MM.1S (cell line): ENCODE data around the gene MAP3K5.

ENCODE experiments used
- EZH2 ChIP-seq: fragments of 300-600 bp; sonication (generic); optimal IDR thresholded peaks from 2 replicates; pipeline ENCODE3; 2017; ENCODE audit warnings: low read depth, mild to moderate bottlenecking, antibody characterized with exemption, low read length, mixed read lengths
- EZH2phosphoT487 ChIP-seq: fragments of 300-600 bp; sonication (generic); IDR thresholded peaks from 2 replicates; pipeline ENCODE4 v1.6.1; 2018; ENCODE audit warnings: antibody characterized with exemption, low read length
- TF ChIP-seq, protein P1 (sequence below): fragments of 300-600 bp; sonication (generic); IDR thresholded peaks from 2 replicates; pipeline ENCODE4 v1.5.1; 2016; ENCODE audit warnings: antibody characterized with exemption, low read length, mixed read lengths

DNA sequence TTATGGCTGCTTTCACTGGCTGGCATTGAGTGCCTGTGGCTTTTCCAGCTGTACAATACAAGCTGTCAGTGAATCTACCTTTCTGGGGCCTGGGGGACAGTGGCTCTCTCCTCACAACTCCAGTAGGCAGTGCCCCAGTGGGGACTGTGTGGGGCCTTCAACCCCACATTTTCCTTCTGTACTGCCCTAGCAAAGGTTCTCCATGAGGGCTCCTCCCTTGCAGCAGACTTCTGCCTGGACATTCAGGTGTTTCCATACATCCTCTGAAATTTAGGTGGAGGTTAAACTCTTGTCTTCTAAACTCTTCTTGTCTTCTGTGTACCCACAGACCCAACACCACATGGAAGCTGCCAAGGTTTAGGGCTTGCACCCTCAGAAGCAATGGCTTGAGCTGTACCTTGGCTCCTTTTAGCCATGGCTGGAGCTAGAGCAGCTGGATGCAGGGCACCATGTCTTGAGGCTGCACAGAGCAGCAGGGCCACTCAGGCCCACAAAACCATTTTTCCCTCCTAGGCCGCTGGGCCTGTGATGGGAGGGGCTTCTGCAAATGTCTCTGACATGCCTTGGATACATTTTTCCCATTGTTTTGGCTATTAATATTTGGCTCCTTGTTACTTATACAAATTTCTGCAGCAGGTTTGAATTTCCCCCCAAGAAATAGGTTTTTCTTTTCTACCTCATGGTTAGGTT is 39.7 kb upstream of the MAP3K5 start:
- TF ChIP-seq, protein P1, sequence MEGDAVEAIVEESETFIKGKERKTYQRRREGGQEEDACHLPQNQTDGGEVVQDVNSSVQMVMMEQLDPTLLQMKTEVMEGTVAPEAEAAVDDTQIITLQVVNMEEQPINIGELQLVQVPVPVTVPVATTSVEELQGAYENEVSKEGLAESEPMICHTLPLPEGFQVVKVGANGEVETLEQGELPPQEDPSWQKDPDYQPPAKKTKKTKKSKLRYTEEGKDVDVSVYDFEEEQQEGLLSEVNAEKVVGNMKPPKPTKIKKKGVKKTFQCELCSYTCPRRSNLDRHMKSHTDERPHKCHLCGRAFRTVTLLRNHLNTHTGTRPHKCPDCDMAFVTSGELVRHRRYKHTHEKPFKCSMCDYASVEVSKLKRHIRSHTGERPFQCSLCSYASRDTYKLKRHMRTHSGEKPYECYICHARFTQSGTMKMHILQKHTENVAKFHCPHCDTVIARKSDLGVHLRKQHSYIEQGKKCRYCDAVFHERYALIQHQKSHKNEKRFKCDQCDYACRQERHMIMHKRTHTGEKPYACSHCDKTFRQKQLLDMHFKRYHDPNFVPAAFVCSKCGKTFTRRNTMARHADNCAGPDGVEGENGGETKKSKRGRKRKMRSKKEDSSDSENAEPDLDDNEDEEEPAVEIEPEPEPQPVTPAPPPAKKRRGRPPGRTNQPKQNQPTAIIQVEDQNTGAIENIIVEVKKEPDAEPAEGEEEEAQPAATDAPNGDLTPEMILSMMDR, result no peak
- TF ChIP-seq EZH2phosphoT487, result no peak
- no peak for TF ChIP-seq EZH2
